Activated naive CD8-positive, alpha-beta T cell treated with anti-CD3 and anti-CD28 coated beads for 36 hours (primary cell): ENCODE results near the gene MAFG. TPM values are rescaled to one million over a fixed set of nuclear protein-coding genes. Genes with fewer than 3 reads are reported as not detected.

Experiments used
- DNase-seq: peaks from one replicate; pipeline ENCODE4 v3.0.0; 2021
- H3K27ac Mint-ChIP-seq: one replicate; pipeline ENCODE4 v1.8.0; 2022; ENCODE audit warnings: mild to moderate bottlenecking, moderate library complexity, mixed read lengths
- H3K27me3 Mint-ChIP-seq: one replicate; pipeline ENCODE4 v1.8.0; 2022; ENCODE audit warnings: mild to moderate bottlenecking, mixed read lengths
- H3K36me3 Mint-ChIP-seq: one replicate; pipeline ENCODE4 v1.8.0; 2021; ENCODE audit warnings: mild to moderate bottlenecking, mixed read lengths
- H3K4me1 Mint-ChIP-seq: one replicate; pipeline ENCODE4 v1.8.0; 2021; ENCODE audit warnings: mixed read lengths
- H3K4me3 Mint-ChIP-seq: one replicate; pipeline ENCODE4 v1.8.0; 2022; ENCODE audit warnings: mild to moderate bottlenecking, moderate library complexity, mixed read lengths
- H3K9me3 Mint-ChIP-seq: one replicate; pipeline ENCODE4 v1.8.0; 2022; ENCODE audit warnings: mixed read lengths
- total RNA-seq, 2 experiments: library from RNA; stranded (reverse); gene quantifications; one replicate each; pipeline ENCODE4 v1.2.3, GENCODE V29; 2021

The MAFG gene
- total RNA-seq, 2 experiments from 2014 or later, result 18.4 to 19.2 TPM

GRCh38 chr17:81868674-81869220, 58.8 kb downstream of the MAFG start:
- Mint-ChIP-seq H3K9me3 (no peaks in the 10 kb centered on the region), H3K4me3 (peak overlapping the region; percentile 93), H3K27ac (peak overlapping the region; percentile 95)

More at GRCh38 chr17:81868674-81869220, 58.8 kb downstream of the MAFG start:
- H3K27me3 Mint-ChIP-seq, result no peaks in the 10 kb centered on the region
- peaks cover 42% of the 10 kb centered on the region for H3K4me1 Mint-ChIP-seq
- H3K36me3 Mint-ChIP-seq, result peaks cover 30% of the 10 kb centered on the region
- peak; percentile 18 for DNase-seq

Other genes starting within 250 kb of the MAFG start
- 10 to 100 TPM; 17.9 to 19.2 TPM for gene ARL16, start 243.9 kb downstream of the MAFG start, total RNA-seq
- gene HGS, start 243.7 kb downstream of the MAFG start, total RNA-seq, result 100 to 1,000 TPM in 1 of 2 experiments, 10 to 100 TPM in 1; 99.3 to 107 TPM
- 100 to 1,000 TPM; 211 to 227 TPM for gene MRPL12, start 224.4 kb downstream of the MAFG start, total RNA-seq
- gene SLC25A10, start 215.5 kb downstream of the MAFG start, total RNA-seq, result 10 to 100 TPM; 41.0 to 43.4 TPM
- gene GCGR, start 123.6 kb downstream of the MAFG start, total RNA-seq, result not detected
- 10 to 100 TPM; 45.4 to 48.4 TPM for gene MCRIP1, start 94.4 kb downstream of the MAFG start, total RNA-seq
- not detected for gene PPP1R27, start 92.7 kb downstream of the MAFG start, total RNA-seq
- 100 to 1,000 TPM; 395 to 405 TPM for gene P4HB, start 67.2 kb downstream of the MAFG start, total RNA-seq
- 100 to 1,000 TPM; 556 to 594 TPM for gene ARHGDIA, start 56.4 kb downstream of the MAFG start, total RNA-seq
- gene ALYREF, start 36.1 kb downstream of the MAFG start, total RNA-seq, result 100 to 1,000 TPM; 306 to 311 TPM
- gene ANAPC11, start 36.0 kb downstream of the MAFG start, total RNA-seq, result 100 to 1,000 TPM; 119 to 126 TPM
- gene NPB, start 25.5 kb downstream of the MAFG start, total RNA-seq, result under 1 TPM in 1 of 2 experiments, not detected in 1; 0.47 TPM
- gene PCYT2, start 16.3 kb downstream of the MAFG start, total RNA-seq, result 10 to 100 TPM; 20.8 to 21.4 TPM
- 10 to 100 TPM; 27.3 to 30.1 TPM for gene SIRT7, start 9.6 kb downstream of the MAFG start, total RNA-seq
- gene PYCR1, start 9.6 kb upstream of the MAFG start, total RNA-seq, result 100 to 1,000 TPM; 158 to 169 TPM
- gene MYADML2, start 19.5 kb upstream of the MAFG start, total RNA-seq, result not detected
- under 1 TPM; 0.19 to 0.36 TPM for gene NOTUM, start 33.5 kb upstream of the MAFG start, total RNA-seq
- 10 to 100 TPM; 21.7 to 22.5 TPM for gene ASPSCR1, start 49.9 kb upstream of the MAFG start, total RNA-seq
- gene CENPX, start 95.1 kb upstream of the MAFG start, total RNA-seq, result 100 to 1,000 TPM; 119 to 131 TPM
- gene LRRC45, start 95.6 kb upstream of the MAFG start, total RNA-seq, result 10 to 100 TPM; 16.5 to 17.3 TPM
- 1 to 10 TPM; 4.7 to 5.1 TPM for gene RAC3, start 103.9 kb upstream of the MAFG start, total RNA-seq
- gene DCXR, start 110.0 kb upstream of the MAFG start, total RNA-seq, result 100 to 1,000 TPM in 1 of 2 experiments, 10 to 100 TPM in 1; 93.3 to 104 TPM
- 10 to 100 TPM; 13.9 to 14.5 TPM for gene RFNG, start 124.1 kb upstream of the MAFG start, total RNA-seq
- 100 to 1,000 TPM in 1 of 2 experiments, 10 to 100 TPM in 1; 94.2 to 103 TPM for gene GPS1, start 124.2 kb upstream of the MAFG start, total RNA-seq
- 100 to 1,000 TPM; 175 to 190 TPM for gene DUS1L, start 138.1 kb upstream of the MAFG start, total RNA-seq
- 100 to 1,000 TPM; 282 to 287 TPM for gene FASN, start 170.5 kb upstream of the MAFG start, total RNA-seq